GM21390 (cell line): ENCODE data around the gene TMEM201.

Source experiments
- ATAC-seq: cut with Tn5 transposase; IDR thresholded peaks from one replicate; pipeline ENCODE4 v1.9.1; 2021; ENCODE audit not compliant: unreplicated experiment

The TMEM201 gene

GRCh38 chr1:9577423-9577822 lies 11.3 kb upstream of the TMEM201 start:
- no peak for ATAC-seq

DNA sequence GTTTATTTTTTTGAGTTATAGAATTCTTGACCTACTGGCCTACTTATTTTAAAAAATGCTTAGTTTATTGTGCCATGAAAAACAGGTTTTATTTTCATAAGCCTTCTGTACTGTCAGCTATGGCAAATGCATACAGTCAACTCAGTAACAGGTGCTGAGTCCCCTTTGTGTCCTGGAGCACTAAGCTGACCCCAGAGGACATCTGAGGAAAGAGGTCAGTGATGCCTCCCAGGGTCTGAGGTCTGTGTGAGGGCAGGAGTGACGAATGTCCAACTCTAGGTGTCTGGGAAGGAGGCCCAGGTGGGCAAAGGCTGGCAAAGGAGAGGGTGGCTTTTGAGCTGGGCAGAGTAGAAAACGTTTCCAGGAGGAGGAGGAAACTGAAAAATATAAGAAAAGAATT lies 7.8 kb upstream of the TMEM201 start:
- ATAC-seq = no peak

- ATAC-seq = no peak
Observed at GRCh38 chr1:9586147-9586766, 2.5 kb upstream of the TMEM201 start.

GRCh38 chr1:9589144-9589718 lies 520 bp downstream of the TMEM201 start:
- peak; percentile 18 for ATAC-seq

- no peak for ATAC-seq
Observed at GRCh38 chr1:9589719-9590157, 1.0 kb downstream of the TMEM201 start.

- ATAC-seq = no peak
Observed at GRCh38 chr1:9590201-9590600, 1.5 kb downstream of the TMEM201 start.

DNA sequence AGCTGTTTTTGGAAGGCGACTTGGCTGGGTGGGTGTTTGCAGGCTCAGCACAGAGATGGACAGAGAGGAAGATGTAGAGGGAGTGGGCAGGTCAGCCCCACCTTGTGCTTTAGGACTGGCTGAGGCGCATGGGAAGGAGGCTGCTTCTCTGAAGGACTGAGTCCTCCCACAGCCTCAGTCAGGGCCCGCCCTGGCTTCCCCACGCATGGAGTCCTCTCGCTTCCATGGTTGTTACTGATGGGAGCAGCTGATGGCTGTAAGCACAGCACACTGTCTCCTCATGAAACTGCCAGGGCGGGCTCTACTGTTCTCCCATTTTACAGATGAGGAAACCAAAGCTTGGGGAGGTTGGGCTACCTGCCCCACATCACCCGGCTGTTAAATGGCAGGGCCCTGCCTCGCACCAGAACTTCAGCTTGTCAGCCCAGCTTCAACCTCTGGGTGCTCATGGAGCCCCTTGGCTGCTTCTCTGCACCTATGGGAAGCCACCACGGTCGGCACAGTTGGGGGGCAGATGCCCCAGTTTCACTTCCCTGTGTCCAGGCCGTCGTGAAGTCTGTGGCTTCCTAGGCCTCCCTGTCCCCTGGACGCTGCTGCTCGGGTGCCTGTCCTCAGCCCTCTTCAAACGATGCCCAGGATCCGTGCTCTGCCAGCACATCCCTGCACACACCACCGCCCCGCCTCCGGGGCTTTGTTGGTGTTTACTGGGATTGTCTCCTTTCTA lies 2.4 kb downstream of the TMEM201 start:
- no peak for ATAC-seq

GRCh38 chr1:9591669-9592509 lies 3.2 kb downstream of the TMEM201 start:
- no peak for ATAC-seq

GRCh38 chr1:9592510-9593075 lies 3.9 kb downstream of the TMEM201 start:
- no peak for ATAC-seq

- ATAC-seq = no peak
Observed at GRCh38 chr1:9593147-9593491, 4.4 kb downstream of the TMEM201 start.

- peak; percentile 34 for ATAC-seq
Observed at GRCh38 chr1:9593492-9594465, 5.1 kb downstream of the TMEM201 start.

GRCh38 chr1:9594471-9595155 lies 5.9 kb downstream of the TMEM201 start:
- no peak for ATAC-seq

- ATAC-seq = no peak
Observed at GRCh38 chr1:9595156-9595967, 6.7 kb downstream of the TMEM201 start.

DNA sequence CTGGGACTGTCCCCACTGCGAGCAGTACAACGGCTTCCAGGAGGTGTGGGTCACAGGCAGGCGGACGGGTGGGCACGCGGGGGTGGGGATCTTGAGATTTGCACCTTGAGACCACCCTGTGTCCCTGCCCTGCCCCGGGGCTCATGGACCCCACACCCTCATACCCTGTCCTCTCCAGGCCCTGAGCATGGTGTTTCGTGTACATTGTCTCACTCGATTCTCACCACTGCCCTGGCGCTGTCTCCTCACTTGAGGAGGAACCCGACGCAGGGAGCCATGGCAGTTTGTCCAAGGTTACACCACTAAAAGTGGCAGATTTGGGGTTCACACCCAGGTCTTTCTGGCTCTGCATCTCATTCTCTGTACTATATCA lies 7.2 kb downstream of the TMEM201 start:
- no peak for ATAC-seq

DNA sequence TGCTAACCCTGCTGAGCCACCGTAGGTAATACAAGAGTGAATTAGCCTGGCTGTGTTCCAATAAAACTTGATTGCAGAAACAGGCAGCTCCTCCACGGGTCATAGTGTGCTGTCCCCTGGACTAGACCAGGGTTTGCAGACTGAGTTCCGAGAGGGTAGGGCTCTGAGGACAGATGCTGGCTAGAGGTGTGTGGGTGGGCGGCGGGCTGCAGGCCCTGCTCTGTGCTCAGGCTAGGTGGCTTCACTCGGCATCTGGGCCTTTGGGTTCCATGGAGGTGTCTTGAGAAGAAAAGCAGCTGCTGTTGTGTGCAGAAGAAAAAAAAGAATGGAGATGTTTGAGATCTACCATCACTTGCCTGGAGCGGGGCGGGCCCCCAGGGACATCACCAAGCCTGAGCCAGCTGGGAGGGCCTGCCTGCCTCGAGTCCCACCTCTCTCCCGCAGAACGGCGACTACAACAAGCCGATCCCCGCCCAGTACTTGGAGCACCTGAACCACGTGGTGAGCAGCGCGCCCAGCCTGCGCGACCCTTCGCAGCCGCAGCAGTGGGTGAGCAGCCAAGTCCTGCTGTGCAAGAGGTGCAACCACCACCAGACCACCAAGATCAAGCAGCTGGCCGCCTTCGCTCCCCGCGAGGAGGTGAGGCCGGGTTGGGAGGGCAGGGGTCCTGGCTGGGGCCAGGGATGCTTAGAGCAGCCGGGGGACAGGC lies 7.9 kb downstream of the TMEM201 start:
- ATAC-seq = no peak

- ATAC-seq = no peak
Observed at GRCh38 chr1:9597361-9598315, 8.9 kb downstream of the TMEM201 start.

DNA sequence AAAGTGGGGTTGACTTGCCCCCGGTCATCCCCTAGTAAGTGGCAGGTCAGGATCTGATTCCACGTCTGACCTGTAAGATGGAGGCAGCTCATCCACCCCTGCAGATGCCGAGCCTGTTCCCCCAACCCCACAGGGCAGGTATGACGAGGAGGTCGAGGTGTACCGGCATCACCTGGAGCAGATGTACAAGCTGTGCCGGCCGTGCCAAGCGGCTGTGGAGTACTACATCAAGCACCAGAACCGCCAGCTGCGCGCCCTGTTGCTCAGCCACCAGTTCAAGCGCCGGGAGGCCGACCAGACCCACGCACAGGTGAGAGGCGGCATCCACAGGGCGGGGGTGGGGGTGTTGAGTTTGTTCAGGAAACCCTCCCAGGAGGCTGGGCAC lies 9.6 kb downstream of the TMEM201 start:
- no peak for ATAC-seq
